ENCODE measurements around the gene KRTAP19-4.
"Not testable (repeated sequence)": the region's sequence is repeated elsewhere in the genome, so short reads cannot be mapped to it uniquely, and the experiment has no call there.

The KRTAP19-4 gene

DNA sequence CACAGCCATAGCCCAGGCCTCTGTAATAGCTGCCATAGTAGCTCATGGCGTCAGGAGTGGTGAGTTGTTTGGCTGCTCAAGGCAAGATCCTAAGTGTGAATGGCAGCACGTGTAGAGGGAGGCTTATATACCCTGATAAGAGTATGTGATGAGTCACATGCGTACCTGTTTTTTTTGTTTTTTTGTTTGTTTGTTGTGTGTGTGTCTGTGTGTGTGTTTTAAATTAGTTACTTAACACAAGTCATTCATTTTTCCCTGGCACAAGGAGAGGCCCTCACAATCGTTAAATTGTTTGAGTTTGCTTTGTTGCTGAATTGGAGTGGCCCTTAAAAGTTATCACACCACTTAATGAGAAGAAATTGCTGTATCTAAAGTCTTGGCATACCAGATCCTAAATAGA lies at the start of gene KRTAP19-4:
KRTAP19-4 (minus strand) TSS at position 101 of the 400 bp plus-strand sequence; CDS start at position 46, 55 bp downstream.
- no peak for DNase-seq

DNA sequence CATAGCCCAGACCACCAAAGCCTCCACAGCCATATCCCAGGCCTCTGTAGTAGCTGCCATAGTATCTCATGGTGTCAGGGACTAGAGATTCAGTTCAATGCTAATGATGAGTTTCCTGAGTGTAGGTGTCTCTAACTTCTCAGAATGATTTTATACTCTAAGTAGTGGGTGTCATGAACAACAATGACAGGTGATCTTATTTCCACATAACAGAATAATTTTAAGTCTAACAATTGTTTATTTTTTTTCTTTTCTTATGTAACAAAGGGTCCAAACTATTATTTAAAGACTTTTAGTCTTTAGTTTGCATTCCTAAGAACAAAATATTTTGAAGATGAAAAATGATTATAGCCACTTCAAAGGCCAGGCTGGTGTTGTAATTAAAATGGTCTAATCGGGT lies 44.8 kb upstream of the KRTAP19-4 start, which contains the start of gene KRTAP19-6:
KRTAP19-6 (minus strand) TSS at position 101 of the 400 bp plus-strand sequence; CDS start at position 70, 31 bp downstream.
- DNase-seq: no peak

GRCh38 chr21:30518876-30519275 lies 21.9 kb upstream of the KRTAP19-4 start:
- no peak for DNase-seq

DNA sequence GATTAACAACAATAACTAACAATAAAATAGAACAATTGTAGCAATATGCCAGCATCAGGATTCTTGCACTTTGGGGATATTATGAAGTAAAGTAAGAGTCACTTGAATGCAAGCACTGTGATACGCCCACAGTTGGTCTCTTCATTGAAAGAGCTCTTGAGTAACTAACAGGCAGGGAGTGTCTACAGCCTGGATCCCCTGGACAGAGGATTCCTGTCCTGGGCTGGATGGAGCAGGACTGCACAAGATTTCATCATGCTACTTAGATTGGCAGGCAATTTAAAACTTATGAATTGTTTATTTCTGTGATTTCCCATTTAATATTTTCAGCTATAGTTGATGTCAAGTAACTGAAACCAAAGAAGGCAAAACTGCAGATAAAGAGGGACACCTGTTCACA lies 18.7 kb upstream of the KRTAP19-4 start:
- no peak for DNase-seq

GRCh38 chr21:30505621-30506205 lies 8.7 kb upstream of the KRTAP19-4 start:
- DNase-seq: not testable (repeated sequence)

DNA sequence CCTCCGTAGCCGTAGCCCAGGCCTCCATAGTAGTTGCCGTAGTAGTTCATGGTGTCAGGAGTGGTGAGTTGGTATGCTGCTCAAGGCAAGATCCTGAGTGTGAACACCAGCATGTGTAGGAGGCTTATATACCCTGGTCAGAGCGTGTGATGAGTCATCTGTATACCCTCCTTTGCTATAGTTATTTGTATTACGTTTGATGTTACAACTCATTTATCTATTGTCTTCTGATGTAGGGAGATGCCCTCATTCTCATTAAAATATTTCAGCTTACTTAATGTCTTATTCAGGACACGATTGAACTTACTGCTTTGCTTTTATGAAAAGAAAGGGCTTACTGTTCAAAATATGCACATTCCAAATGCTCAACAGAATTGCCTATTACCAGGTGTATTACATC lies 5.1 kb upstream of the KRTAP19-4 start, which contains the start of gene KRTAP19-5:
KRTAP19-5 (minus strand) TSS at position 101 of the 400 bp plus-strand sequence; CDS start at position 50, 51 bp downstream.
- DNase-seq: no peak

DNA sequence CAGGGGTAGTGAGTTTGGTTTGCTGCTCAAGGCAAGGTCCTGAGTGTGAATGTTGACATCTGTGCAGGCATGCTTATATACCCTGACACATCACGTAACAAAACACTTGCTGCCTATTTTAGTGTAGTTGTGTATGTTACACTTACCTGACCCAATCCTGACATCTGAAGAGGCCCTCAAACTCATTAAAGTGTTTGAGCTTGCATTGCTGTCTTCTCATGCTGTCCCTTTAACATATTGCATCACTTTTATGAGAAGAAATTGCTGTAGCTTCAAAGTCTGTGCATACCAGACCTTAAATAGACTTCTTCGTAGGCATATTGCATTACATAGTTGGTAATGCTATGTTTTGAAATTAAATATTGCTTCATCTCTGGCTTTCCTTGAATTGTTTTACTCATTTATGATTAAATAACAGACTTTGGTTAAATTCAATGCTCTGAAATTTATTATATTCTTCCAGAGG lies 5.0 kb downstream of the KRTAP19-4 start, which contains the start of gene KRTAP19-3:
KRTAP19-3 (minus strand) TSS at position 51 of the 466 bp plus-strand sequence. CDS start 56 bp downstream, outside the sequence.
- no peak for DNase-seq

DNA sequence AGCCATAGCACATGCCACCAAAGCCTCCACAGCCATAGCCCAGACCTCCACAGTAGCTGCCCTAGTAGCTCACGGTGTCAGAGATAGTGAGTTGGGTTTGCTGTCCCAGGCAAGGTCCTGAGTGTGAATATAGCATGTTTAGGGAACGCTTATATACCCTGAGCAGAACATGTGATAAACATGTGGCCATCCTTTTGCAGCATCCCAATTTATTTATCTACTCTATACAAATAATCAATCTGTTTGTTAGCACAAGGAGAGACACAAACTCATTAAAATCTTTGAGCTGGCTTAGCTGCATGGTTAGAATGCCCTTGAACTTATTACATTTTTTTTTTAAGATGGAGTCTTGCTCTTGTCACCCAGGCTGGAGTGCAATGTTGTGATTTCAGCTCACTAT lies 9.6 kb downstream of the KRTAP19-4 start, which contains the start of gene KRTAP19-2:
KRTAP19-2 (minus strand) TSS at position 101 of the 400 bp plus-strand sequence; CDS start at position 13, 88 bp downstream.
- no peak for DNase-seq

- no peak for DNase-seq
These were observed 10.8 kb downstream of the KRTAP19-4 start for GRCh38 chr21:30486180-30486579.

DNA sequence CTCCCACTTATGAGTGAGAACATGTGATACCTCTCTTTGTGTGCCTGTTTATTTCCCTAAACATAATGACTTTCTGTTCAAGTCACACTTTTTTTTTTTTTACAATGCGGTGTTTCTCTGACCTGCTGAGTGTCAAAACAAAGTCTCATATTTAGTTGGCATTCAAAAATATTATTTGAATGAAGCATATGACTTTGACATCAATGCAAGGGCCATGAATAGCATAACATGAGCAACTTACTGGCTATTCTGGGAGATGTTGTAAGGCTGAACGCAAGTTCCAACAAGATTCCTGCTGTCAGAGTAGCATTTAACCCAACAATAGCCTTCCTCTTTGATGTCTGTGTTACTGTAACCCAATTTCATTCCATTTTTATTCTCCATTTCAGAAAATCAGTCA lies 14.8 kb downstream of the KRTAP19-4 start:
- DNase-seq: no peak

- DNase-seq: no peak
These were observed 16.8 kb downstream of the KRTAP19-4 start, which contains the start of gene KRTAP19-1 for GRCh38 chr21:30480145-30480544. Gene KRTAP19-1, minus strand, starts transcription at chr21:30480367. Its CDS starts 50 bp downstream, at chr21:30480317.

- DNase-seq: no peak
These were observed 17.7 kb downstream of the KRTAP19-4 start for GRCh38 chr21:30479259-30479658.

- DNase-seq: no peak
These were observed 19.0 kb downstream of the KRTAP19-4 start for GRCh38 chr21:30478004-30478403.

DNA sequence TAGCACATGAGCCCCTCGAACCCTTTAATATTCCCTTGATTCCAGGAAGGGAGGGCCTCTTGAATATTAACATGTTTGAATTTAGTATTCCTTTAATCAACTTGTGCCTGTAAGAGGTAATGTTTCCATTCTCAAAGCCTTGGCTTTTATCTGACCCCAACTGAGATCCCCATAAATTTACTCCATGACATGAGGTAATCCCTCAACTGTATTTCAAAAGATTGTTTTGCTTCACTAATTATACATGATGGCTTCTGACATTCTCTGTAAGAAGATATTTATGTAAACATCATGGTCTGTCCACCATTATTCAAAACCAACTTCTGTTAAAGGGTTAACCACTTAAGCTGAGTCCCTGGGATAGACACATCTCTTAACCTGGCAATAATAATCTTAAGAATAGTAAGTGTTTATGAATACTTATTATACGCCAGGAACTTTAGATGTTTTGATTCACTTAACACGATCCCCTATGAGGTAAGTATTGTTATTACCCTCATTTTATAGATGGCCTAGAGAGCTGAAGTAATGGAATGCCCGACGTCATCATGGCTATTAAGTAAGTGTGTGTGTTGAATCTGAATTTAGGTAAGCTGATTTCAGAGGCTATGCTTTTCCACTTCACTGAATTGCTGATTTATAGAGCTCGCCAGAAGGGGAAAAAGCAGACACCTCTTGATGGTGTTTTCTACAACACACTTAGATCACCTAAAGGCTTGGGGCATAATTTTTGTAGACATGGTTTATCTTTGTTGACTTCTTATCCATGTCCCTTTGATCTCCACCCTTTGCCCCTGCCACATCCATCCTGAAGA lies 27.9 kb downstream of the KRTAP19-4 start:
- no peak for DNase-seq

DNA sequence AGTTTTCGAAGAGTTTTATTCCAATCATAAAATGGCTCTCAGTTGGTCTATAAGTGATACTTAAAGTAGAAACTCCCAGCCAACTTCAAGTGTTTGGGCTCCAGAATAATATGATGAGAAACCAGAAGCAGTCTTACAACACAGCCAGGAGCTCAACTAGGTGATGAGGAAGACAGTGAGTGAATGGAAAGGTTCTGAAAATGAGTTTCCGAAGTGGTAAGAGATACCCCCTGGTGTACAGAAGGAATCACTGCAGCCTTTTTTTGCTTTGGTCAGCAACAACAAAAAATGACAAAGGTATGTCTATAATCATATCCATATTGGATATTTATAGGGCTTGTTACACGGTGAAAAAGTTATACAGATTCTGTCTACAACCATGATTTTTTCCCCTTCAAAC lies 33.3 kb downstream of the KRTAP19-4 start:
- DNase-seq: no peak

- no peak for DNase-seq
These were observed 48.5 kb downstream of the KRTAP19-4 start for GRCh38 chr21:30448514-30448913.

DNA sequence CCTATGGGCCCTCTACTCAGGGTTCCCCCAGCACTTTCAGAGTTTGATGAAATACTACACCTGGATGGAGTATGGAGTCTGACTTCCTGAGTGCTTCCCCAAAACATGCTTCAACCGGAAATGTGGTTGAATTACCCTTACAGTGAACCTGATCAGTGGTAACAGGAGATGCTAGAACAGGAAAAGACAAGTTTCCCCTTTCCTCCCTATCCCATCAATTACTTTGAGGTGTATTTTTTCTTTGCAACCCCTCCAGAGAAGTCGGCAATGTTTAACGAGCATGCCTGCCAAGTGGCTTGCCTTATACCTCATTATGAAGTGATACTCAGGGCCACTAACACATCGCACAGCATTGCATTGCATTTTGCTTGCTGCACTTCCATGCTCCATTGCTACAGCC lies 49.9 kb downstream of the KRTAP19-4 start:
- no peak for DNase-seq
